SK-MEL-5 (cell line): ENCODE results near the gene CDX2. TPM values are rescaled to one million over a fixed set of nuclear protein-coding genes. Genes with fewer than 3 reads are reported as not detected.

Experiments used
- DNase-seq: peaks from one replicate; pipeline ENCODE4 v3.0.0-alpha.2; 2016; ENCODE audit warnings: low read depth, low spot score
- in situ Hi-C: cut with HindIII; loops from 2 replicates; pipeline ENCODE4 v1.10.0; 2016; ENCODE audit warnings: low sequenced_read_pairs, high pct_unique_total_duplicates, low pct_unique_long_range_greater_than_20kb
- total RNA-seq: library from RNA; depleted of rRNA; stranded (reverse); fragments of >200 nt; shearing (Covaris generic); gene quantifications from 2 replicates; pipeline ENCODE4 v1.2.3, GENCODE V29; 2014

The CDX2 gene
- total RNA-seq, 1 experiment from 2014 or later: 4.4 TPM

DNA sequence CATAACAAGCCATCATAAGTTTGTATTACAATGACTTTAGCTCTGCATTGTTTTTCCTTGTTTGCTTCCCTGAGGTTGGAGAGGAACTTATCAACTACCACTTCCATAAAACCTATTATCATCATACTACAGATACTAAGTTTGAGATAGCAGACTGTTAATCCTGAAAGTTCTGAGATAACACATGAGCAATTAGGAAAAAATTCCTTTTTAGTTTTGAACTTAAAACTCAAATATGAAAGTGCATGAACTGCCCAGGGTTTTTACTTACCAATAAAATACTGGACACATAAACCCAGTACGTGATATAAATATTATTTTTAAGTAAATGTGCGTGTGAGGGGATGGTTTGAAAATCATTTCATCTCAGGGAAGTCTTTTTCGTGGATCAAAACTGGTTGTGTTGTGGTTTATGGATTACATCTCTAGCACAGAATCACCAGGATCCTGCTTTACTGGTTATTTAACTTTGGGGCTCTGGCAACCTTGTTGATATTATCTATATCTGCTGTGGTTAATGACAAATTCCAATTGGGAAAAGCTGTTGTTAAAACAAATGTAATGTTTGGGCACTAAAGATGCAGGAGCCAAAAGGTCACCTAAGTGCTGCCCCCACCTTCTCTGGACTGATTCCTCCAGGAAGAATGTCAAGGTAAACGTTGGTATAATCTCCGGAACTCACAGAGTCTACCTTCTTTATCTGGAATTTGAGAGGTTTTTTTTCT, 12.4 kb downstream of the CDX2 start:
- in situ Hi-C loops: loop anchor here (25.0 kb wide), 1 partner anchor 94 kb away; no protein-coding TSS in a partner anchor

DNA sequence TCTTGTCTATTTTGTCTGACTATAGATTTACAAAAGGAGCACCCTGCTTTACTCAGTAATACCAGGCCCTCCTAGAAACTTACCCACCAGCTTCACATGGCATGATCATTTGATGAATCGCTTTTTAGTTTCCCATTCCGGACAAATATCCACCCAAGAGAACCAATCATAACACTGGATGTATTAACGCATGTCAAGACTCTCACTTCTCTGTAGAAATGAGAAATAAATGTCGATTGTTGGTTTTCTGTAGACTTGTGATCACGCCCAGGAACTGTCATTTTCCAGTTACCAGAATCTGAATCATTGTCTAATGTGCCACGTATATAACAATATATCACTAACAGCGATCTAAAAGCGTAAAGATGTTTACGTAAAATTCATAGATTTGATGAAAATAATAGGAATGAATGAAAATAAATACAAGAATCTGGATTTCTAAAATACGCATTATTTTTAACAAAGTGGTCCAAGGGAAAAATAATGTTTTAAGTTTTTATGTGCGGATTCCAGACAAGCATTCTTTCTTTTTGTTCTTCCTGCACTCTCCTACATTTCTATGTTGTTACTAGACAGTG, 14.0 kb downstream of the CDX2 start:
- in situ Hi-C loops: loop anchor here (25.0 kb wide), 1 partner anchor 93 kb away; no protein-coding TSS in a partner anchor
- DNase-seq: no peak

More for the DNA sequence above, 12.4 kb downstream of the CDX2 start:
- no peak for DNase-seq

DNA sequence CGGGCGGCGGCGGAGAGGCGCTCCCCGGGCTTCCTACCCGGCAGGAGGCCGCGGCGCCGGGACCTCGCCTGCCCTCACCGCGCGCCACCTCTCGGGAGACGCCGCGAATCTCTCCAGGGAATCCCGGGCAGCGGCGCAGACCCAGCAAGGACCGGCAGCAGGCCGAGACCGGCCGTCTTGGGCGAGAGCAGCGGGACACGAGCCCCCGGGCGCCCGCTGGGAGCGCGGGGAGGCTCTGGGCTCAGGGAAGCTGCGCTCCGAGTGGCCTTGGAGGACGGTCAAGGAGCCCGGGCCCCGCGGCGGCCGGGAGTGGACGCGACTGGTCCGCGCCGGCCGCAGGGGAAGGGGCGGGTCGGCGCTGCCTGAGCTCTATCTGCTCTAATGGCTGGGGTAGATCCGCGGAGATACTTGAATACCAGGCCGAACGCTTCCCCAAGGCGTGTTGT, 14.7 kb downstream of the CDX2 start:
- in situ Hi-C loops: loop anchor here (25.0 kb wide), 1 partner anchor 92 kb away; no protein-coding TSS in a partner anchor

DNA sequence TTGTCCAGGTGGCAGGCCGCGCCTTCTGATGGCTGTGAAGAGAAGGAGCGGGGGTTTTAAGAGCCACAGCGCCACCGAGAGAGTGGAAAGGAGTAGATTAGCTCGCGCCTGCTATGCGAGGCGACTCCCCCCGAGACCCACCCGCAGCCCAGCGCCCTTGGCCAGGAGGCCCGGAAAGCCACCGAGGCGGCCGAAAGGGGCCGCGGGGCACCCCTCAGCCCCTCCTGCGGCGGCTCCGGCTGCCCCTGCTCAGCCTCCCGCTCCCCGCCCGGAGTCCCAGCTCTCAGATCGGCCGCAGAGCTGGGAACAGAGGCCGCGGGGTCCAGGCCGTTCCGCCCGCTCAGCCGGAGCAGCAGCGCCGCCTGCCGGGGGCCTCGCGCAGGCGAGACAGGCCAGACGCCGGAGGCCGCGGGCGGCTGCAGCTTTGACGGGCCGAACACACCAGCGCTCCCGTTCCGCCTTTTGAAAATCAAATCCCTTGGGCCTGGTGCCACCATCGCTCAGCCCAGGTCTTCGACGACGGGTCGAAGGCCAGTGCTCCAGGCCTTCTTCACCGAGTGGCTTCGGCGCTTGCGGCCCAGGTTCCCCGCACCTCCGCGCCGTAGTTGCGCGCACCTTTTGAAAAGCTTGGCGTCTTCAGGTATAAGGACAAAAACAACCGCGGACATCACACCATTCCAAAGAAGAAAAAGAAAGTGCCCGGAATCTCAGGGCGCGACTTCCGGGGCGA, 15.3 kb downstream of the CDX2 start:
- peak; percentile 73 for DNase-seq
- in situ Hi-C loops: loop anchor here (25.0 kb wide), 1 partner anchor 92 kb away; no protein-coding TSS in a partner anchor

More for the DNA sequence above, 14.7 kb downstream of the CDX2 start:
- DNase-seq: no peak

DNA sequence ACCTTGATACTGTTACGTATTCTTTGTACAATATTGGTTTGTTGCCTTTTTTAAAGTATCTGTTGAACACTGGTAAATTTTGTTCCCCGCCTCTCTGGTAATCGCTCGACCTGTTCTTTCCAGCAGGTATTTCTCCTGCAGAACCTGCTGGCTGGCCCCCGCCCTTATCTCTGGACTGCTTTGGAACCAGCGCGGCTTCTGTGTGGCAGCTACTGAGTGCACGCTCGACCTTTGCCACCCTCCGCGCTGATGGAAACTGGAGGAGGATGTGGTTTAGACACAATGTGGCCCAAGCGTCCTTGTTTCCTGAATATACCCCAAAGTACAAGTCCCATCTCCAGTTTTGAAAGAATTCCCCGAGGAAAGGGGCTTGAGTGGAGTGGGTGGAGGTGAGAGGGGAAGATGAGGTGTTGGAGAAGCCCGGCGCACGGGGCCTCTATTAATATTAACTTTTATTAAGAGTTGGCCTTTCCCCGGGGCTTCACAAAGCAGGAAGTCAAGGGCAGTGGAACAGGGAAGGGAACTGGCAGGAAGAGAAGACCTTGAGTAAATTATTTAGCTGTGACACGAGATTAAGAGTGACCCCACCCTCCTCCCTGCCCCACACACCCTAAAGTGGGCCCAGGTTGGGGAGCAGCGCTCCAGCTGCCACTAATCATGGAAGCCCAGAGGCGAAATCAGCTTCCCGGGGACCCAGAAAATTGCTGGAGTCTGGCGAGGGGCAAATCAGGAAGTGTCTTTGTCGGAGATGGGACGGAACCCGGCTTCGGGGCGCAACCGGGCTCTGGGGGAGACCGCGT, 16.0 kb downstream of the CDX2 start:
- DNase-seq: no peak
- in situ Hi-C loops: loop anchor here (25.0 kb wide), 1 partner anchor 91 kb away; no protein-coding TSS in a partner anchor

DNA sequence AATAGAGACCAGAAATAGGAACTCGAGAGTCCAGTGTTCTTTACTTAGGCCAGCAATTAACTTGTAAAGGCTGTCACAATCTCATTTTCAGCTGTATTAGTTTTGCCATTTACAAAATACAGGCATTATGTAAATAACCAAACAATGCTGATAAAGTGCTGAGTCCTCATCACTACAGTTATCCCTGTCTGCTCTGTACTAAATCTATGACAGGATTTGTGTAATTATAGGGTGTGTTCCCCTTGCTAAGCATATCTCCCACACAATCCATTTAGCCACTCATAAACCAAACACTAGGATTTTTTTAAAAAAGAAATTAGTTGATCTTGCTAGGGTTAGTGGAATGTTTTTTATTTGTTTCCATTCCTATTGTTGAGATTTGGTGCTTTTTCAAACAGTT, 26.1 kb downstream of the CDX2 start:
- in situ Hi-C loops: no loop called here
- no peak for DNase-seq

DNA sequence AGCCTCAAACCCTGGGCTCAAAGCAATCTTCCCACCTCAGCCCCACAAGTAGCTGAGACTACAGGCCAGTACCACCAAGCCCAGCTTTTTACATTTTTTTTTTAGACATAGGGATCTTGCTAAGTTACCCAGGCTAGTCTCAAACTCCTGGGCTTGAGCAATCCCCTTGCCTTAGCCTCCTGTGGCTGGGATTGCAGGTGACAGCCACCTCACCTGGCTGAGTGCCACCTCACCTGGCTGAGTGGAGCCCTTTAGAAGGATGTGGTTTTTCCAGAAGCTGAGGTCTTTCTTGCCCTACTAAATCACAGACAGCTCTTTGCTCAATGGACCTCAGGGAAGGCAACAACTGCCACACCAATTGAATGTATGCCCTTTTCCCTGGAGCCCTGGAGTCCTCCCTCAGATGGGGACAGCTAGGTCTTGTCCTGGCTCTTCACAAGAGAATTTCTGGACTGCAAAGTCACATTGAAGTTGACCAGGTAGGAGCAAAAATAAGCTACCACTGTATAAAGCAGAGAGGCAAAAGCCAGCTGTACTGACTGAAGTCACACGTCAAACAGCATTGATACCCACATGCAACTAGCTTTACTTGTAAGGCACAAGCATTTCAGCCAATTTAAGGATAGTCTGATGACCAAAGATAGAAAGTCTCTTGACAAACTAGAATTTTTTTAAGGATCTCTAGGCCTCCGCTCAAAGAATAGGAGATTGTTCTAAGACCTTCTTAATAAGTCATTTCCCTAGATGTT, 35.4 kb downstream of the CDX2 start:
- in situ Hi-C loops: no loop called here
- DNase-seq: no peak

DNA sequence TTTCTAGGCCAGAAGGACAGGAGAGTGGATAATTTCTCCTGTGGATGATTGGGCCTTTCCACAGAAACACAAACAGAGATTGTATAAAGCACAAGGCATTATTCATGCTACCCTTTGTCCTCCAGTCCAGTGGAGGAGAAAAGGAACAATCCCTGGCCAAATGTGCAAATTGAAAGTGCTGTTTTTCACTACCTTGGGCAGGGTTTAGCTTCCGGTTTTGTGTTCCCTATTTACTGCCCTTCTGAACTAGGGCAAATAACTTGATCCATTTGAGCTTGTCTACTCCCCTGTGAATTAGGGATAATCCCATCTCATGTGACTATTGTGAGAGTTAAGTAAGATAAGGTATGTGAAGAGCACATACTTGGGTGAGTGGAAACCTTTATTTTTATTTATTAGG, 36.0 kb downstream of the CDX2 start:
- in situ Hi-C loops: no loop called here
- no peak for DNase-seq

DNA sequence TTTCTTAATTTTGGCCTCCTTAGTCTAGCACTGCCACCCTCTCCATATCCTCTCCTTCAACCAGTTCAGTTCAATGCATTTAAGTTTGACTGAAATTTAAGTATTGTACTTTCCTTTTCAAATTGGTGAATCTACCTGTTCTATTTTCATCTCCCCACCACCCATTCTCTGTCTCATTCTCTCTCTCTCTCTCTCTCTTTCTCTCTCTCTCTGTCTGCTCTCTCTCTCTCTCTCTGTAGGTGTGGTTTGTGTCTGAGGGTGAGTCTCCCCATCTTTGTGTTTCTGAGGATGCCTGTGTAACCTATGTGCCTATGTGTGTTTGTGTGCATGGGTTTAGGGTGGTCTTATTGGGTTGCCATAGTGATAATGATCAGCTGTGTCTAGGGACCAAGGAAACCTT, 39.2 kb downstream of the CDX2 start:
- DNase-seq: no peak
- in situ Hi-C loops: no loop called here

DNA sequence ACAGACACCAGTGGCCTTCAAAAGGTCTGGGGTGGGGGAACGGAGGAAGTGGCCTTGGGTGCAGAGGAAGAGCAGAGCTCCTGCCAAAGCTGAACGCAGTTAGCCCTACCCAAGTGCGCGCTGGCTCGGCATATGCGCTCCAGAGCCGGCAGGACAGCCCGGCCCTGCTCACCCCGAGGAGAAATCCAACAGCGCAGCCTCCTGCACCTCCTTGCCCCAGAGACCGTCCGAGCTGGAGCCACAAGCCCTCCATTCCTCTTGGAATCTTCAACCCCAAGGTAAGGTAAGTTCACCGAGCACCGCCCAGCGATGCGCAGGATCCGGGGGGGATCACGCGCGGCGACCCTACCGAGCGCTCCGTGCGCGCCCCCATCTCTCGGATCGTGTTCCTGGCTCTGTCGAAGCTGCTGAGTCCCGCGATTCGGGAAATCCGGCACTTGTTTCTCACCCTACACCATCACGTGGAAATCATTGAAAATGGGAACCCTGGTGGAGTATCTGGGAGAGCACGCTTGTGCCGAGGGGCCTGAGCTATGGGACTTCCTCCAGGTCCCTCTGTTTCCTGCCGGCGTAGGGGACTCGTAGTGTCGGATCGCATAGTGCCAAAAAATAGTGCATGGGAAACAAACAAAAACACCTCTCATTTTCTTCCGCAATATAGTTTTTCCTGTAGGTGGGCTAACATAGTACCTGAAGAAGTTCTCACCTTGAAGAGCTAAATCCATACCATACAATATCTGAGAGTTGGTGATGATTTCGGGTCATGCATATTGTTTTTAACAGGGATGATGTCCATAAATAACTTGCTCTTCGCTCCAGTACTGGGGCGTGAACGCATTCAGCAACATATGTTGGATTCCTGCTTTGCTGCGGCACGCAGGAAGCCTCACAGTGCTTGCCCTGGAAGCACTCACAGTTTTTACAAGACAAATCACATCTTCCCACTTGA, 40.0 kb downstream of the CDX2 start:
- no peak for DNase-seq
- in situ Hi-C loops: no loop called here

DNA sequence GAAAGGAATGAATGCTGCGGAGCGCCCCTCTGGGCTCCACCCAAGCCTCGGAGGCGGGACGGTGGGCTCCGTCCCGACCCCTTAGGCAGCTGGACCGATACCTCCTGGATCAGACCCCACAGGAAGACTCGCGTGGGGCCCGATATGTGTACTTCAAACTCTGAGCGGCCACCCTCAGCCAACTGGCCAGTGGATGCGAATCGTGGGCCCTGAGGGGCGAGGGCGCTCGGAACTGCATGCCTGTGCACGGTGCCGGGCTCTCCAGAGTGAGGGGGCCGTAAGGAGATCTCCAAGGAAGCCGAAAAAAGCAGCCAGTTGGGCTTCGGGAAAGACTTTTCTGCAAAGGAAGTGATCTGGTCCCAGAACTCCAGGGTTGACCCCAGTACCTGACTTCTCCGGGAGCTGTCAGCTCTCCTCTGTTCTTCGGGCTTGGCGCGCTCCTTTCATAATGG, 40.7 kb downstream of the CDX2 start:
- no peak for DNase-seq
- in situ Hi-C loops: no loop called here

DNA sequence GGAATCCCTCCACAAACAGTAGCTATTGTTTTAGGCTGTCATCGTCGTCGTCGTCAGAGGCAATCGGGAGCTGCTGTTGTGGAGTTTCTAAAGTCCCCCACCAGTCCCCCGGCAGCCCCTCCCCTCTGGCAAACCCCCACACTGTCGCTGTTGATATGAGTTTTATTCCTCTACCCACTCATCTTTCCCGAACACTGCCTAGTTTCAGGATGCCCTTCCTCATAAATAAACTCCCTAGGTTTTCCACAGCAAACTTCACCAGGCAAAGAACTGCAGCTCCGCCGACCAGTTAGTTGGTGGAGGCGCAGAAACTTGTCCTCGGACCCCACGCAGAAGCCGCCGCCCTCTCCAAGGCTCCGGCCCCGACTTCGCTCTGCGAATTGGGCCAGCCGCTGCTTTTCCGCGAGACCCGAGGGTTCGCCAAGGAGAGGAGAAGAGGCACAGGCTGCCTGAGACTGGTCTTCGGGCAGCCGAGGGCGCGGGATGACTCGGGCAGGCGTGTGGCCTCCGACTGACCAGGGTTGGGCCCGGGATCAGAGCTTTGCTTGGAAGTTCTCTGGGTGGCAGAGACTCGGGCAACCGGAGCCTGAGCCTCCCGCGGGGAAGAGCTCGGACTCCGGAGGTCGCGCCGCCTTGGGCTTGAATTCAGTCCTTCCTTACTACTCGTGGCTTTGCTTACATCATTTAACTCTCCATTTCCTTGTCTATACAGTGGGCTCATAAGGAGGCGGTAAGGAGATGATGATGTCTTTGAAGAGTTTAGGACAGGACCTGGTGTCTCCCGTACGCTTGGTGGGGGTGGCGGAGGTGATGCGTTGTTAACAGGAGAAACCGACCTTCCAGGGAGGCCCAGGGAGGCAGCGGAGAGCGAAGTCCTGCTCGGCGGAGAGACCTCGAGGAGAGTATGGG, 41.4 kb downstream of the CDX2 start:
- in situ Hi-C loops: no loop called here

DNA sequence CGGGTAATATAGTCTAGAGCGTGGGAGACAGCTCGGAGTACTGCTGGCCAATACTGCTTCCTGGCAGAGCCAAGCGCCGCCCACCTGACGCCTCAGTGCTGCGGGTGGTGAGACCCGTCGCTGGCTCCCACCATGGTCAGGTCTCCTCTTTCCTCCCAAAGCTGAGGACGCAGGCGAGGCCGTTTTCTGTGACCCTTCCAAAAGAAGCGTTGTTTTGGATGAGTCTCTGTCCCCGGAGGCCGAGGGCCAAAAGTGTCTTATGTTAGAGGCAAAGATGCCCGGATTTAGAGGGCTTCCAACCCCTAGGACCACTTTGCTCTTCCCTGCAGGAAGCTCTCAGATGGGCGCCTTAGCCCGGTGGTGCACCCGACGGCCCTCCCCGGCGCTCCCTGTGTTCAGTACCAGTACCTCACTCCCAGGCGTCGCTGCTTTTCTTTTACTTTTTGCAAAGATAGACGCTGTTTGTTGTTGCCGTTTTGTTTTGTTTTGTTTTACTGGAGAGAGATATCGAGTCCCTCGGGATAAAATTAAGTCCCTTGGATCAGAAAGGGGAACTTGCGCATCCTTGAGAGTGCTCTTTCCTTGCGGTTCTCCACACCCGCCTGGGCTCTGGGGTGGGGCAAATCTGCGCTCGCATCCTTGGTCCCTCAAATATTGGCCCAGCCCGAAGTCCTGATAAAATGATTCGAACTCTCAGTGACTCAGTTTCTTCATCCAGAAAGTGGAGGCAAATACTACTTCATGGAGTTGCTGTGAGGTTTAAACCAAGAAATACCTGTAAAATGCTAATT, 42.3 kb downstream of the CDX2 start:
- no peak for DNase-seq
- in situ Hi-C loops: no loop called here

More for the DNA sequence above, 41.4 kb downstream of the CDX2 start:
- DNase-seq: no peak

DNA sequence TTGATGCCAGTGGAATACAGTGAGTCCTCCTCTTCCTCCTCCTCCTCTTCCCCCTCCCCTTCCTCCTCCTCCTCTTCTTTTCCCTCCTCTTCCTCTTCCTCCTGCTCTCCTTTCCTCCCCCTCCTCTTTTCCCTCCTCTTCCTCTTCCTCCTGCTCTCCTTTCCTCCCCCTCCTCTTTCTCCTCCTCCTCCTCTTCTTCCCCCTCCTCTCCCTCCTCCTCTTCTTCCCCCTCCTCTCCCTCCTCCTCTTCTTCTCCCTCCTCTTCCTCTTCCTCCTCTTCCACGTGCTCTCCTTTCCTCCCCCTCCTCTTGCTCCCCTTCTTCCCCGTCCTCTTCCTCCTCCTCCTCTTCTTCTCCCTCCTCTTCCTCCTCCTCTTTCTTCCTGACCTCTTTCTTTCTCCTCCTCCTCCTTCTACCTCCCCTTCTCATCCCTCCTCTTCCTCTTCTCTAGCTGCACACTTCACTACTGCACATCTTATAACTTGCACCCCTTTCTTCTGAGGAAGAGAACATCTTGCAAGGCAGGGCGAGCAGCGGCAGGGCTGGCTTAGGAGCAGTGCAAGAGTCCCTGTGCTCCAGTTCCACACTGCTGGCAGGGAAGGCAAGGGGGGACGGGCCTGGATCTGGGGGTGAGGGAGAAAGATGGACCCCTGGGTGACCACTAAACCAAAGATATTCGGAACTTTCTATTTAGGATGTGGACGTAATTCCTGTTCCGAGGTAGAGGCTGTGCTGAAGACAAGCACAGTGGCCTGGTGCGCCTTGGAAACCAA, 43.7 kb downstream of the CDX2 start:
- in situ Hi-C loops: no loop called here

More for the DNA sequence above, 43.7 kb downstream of the CDX2 start:
- no peak for DNase-seq
